Measurements from ENCODE around the gene PHLDB3.
A peak's percentile ranks its signal among the peaks of the same experiment; 100 is the strongest.

PHLDB3 gene

GRCh38 chr19:43532962-43533545 lies 28.5 kb upstream of the PHLDB3 start, which contains the start of gene ZNF575:
ZNF575 (plus strand) TSS chr19:43533188; CDS start chr19:43534423, 1,235 bp downstream.
- TF ChIP-seq REST (IDR thresholded peaks at IDR 0.05; ENCODE audit: insufficient replicate concordance, low read depth) (no peak), POLR2AphosphoS5 (IDR thresholded peaks at IDR 0.05; ENCODE audit: low read depth) (peak; percentile 76)
- Histone ChIP-seq H3K4me3 (replicated peaks; ENCODE audit: insufficient read depth, low read length) (peak within 1 kb of the TSS; percentile 72), H3K27ac (replicated peaks) (peak within 1 kb of the TSS; percentile 48), H3K27me3 (ENCODE audit: insufficient read depth, poor library complexity, severe bottlenecking) (no peaks in the 10 kb centered on the region)
- peak; percentile 80 to 91 for DNase-seq (ENCODE audit: low read depth in 1 of 2, low spot score in 1 of 2)

GRCh38 chr19:43532571-43532961 lies 28.0 kb upstream of the PHLDB3 start:
- peak overlapping the region; percentile 72 for H3K4me3 ChIP-seq (replicated peaks; ENCODE audit: insufficient read depth, low read length)
- TF ChIP-seq POLR2AphosphoS5 (IDR thresholded peaks at IDR 0.05; ENCODE audit: low read depth) (no peak), REST (IDR thresholded peaks at IDR 0.05; ENCODE audit: insufficient replicate concordance, low read depth) (no peak), SPI1 (IDR thresholded peaks at IDR 0.05; ENCODE audit: borderline replicate concordance, low read depth) (no peak), GABPA (IDR thresholded peaks at IDR 0.05; ENCODE audit: low read depth) (no peak)
- peak overlapping the region; percentile 48 for H3K27ac ChIP-seq (replicated peaks)
- no peak for DNase-seq (ENCODE audit: low read depth in 1 of 2, low spot score in 1 of 2)
- H3K27me3 ChIP-seq (ENCODE audit: insufficient read depth, poor library complexity, severe bottlenecking) = no peaks in the 10 kb centered on the region

GRCh38 chr19:43527860-43528622 lies 23.5 kb upstream of the PHLDB3 start:
- no peak overlapping the region for H3K4me3 ChIP-seq (replicated peaks; ENCODE audit: insufficient read depth, low read length)

More at GRCh38 chr19:43527860-43528622, 23.5 kb upstream of the PHLDB3 start:
- DNase-seq (ENCODE audit: low read depth in 1 of 2, low spot score in 1 of 2) = no peak
- no peak overlapping the region for H3K27ac ChIP-seq (replicated peaks)
- no peaks in the 10 kb centered on the region for H3K27me3 ChIP-seq (ENCODE audit: insufficient read depth, poor library complexity, severe bottlenecking)
- no peak for TF ChIP-seq REST (IDR thresholded peaks at IDR 0.05; ENCODE audit: insufficient replicate concordance, low read depth)
- no peak for TF ChIP-seq CTCF (IDR thresholded peaks at IDR 0.05; ENCODE audit: insufficient read depth, low read length)
- TF ChIP-seq GABPA (IDR thresholded peaks at IDR 0.05; ENCODE audit: low read depth) = no peak
- TF ChIP-seq SPI1 (IDR thresholded peaks at IDR 0.05; ENCODE audit: borderline replicate concordance, low read depth) = no peak
- TF ChIP-seq POLR2AphosphoS5 (IDR thresholded peaks at IDR 0.05; ENCODE audit: low read depth) = no peak

All from HL-60 (cell line).